T47D (cell line): Measurements from ENCODE around the gene CKS1B.

Experiments
- DNase-seq, 2 experiments: peaks; one replicate each; pipeline versions ENCODE4 v3.0.0 to v3.0.0-alpha.2; 2011 to 2012; ENCODE audit warnings: low read depth in 1 of 2, low spot score in 1 of 2
- JUND ChIP-seq: IDR thresholded peaks from 2 replicates; pipeline ENCODE4 v1.6.1; 2012; ENCODE audit warnings: low read depth
- in situ Hi-C: cut with HindIII; loops from 2 replicates; pipeline ENCODE4 v1.10.0; 2016; ENCODE audit warnings: low sequenced_read_pairs, low pct_unique_long_range_greater_than_20kb

The CKS1B gene

DNA sequence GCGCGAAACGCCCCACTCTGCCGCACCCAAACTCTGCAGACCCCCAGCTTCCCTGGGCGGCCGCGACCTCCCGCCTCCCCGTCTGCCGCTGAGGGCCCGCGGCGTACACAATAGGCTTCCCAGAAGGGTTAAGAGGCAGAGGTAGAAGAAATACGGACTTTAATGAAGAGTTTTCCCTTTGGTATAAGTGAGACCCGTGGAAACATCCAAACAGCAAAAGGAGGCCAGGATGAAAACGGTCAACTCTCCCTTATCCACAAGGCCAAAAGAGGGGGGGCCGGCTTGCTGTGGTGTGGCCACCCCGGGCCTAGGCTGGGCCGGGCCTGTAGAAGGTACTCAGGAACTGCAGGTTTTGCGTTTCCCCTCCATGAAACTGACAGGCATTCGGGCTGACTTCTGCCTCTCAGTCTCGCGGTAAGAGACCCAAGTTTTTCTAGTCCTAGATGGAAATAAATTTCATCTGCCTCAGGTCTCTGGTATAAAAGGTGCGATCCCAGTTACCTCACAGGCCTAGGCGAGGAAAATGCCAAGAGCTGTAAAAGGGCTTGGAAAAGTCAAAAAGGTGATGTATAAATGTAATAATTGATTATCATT is 12.2 kb upstream of the CKS1B start:
- in situ Hi-C loops, result no loop called here
- peak in 1 of 2 experiments; percentile 48 for DNase-seq
- TF ChIP-seq JUND, result no peak

DNA sequence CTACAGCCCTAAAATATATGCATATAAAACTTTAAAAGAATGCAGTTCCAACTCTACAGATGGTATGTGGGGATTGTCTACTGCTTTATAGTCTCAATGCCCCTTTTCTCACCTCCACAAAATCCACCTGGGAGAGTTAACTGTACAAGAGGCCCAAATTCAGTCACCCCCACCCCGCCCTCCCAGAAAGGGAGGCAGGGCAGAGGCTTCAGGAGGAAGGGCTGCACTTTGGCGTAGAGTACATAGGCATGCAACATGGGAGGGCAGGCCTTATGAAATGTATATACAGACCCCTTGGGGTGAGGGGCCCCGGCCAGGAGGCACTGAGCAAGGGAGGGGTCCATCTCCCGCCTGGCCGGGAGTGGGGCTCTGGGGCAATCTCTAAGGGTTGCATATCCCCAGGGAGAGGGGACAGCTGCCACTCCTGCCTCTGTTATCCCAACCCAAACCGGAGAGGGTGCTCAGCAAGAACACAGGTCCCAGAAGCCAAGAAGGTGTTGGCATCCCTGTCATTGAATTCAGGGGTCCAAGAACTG is 11.6 kb upstream of the CKS1B start:
- DNase-seq, result no peak
- TF ChIP-seq JUND, result no peak

DNA sequence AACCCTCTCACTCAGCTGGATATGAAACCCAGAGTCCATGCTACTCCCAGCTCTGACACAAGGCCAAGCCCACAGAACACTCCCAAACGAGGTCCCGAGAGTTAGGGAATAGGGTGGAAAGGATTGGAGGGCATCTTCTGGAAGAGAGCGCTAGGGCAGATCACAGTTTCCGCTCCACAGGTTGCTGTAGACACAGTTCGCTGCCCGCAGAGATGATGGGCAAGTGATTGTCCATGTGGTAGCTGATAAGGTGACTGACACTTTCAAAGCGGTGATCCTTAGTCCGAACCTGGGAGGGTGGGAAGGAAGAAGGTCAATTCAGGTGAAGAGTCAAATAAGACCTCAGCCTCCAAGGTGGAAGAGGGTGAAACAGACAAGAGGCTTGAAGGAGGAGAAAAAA is 10.8 kb upstream of the CKS1B start:
- in situ Hi-C loops, result no loop called here
- TF ChIP-seq JUND, result no peak
- no peak for DNase-seq

More for the DNA sequence above, 11.6 kb upstream of the CKS1B start:
- in situ Hi-C loops, result no loop called here

DNA sequence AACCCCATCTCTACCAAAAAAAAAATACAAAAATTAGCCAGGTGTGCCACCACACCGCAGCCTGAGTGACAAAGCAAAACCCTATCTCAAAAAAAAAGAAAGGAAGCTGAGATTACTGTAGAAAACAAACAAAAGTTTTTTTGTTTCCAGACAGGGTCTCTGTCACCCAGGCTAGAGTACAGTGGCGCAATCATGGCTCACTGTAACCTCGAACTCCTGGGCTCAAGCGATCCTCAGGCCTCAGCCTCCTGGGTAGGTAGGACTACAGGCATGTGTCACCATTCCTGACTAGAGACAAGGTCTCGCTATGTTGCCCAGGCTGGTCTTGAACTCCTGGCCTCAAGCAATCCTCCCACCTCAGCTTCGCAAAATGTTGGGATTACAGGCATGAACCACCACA is 10.1 kb upstream of the CKS1B start:
- DNase-seq, result no peak
- in situ Hi-C loops, result no loop called here
- no peak for TF ChIP-seq JUND

DNA sequence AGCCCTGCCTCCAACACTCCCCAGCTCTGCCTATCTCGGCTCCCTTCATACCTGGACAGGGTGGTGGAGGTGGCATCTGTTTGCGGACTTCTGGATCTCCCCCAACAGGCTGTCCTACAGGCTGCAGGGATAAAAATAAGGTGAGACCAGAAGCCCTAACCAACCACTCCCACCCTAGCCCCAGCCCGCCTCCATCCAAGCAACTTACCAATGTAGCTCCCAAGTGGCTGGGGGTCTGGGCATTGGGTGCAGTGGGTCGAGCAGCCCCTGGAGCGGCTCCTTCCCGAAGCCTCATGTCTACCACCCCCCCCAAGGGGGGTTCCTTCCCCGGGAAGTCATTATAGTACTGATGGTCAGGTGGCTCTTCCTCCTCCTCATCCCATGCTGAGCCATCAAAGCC is 8.4 kb upstream of the CKS1B start:
- TF ChIP-seq JUND, result no peak
- DNase-seq, result no peak
- in situ Hi-C loops, result no loop called here

DNA sequence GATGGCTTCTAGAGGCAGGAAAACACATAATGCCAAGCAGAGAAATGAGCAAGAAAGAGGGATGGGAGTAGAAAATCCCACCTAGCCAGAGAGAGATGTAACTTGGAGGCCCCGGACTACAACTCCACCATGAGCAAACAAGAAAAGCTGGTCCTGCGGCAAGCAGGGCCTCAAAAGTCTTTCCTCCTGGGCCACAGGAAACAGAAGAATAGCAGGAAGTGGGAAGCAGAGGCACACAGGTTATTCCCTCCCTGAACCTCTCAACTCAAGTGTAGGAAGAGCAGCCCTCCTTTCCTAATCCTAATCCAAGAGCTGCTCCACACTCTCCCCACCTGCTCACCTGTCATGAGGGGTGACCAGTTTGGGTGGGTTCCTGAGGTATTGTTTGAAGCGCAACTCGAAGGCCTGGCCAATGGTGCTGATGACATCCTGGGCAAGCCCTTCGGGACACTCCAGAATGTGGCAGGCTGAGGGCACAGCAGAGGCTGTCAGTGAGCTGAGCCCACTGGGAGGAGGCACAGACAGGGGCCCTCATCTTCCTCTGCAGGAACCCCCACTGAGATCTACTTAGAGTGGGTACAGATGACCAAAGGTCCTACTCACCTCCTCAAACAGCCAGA is 7.0 kb upstream of the CKS1B start:
- in situ Hi-C loops, result no loop called here
- TF ChIP-seq JUND, result no peak
- peak in 1 of 2 experiments; percentile 60 for DNase-seq

DNA sequence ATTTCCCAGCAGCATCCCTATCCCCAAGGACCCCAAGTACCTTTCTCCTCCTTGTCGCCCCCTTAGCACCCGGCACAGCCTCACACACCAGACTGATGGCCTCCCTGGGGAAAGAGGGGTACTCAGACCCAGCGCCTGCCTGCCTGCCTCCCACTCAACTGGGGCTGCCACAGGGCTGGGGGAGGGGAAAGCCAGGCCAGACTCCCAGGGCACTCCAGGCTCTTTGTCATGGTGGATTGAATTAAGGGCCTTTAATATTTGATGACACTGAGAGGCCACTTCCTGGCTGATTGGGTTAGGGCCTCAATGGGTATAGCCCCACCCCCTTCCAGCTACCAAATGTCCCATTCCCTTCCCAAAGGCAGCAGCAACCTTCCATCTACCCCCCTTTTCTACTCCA is 5.8 kb upstream of the CKS1B start:
- in situ Hi-C loops, result no loop called here
- DNase-seq, result no peak

DNA sequence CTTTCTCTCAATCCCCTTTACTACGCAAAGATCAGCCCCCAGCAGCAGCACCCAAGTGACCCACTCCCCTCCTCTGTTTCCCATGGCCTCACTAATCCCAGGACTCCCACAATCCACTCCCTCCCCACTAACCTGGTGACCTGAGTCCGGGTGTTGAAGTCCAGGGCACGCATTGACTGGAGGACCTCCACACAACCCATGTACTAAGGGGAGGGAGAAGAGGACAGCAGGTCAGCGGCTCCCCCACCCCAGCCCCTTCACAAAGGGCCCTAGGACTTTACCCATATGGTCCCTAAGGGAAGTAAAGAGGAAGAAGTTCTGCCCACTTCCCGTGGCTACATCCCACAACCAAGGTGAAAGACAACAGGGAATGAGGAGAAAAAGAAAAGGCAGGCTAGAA is 5.2 kb upstream of the CKS1B start:
- TF ChIP-seq JUND, result no peak
- no peak for DNase-seq
- in situ Hi-C loops, result no loop called here

More for the DNA sequence above, 5.8 kb upstream of the CKS1B start:
- TF ChIP-seq JUND, result no peak

DNA sequence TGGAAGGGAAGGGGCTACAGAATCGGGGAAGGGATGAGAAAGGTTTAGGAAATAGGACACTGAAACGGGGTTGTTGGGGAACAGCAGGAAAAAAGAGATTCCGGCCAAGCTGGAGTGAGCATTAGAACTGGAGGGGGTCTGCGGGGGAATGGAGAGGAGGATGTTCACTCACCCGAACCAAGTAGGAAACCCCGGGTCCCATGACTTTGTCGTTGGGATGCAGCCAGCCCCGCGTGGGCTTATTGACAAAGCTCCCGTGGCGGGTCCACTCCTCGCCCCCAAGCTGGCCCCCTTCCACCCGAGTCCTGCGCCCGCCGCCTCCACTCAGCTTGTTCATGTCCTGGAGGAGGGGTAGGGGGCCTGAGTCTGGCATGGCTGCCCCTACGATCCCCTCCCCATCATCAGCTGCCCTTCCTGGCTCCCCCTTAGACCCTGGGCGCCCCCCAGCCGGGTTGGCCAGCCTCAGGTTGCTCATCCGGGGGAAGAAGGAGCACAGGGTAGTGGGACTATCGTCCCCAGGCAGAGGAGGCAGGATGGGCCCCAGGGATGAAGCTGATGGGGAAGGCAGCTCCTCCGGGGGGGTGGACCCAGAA is 4.5 kb upstream of the CKS1B start:
- in situ Hi-C loops, result no loop called here
- no peak for TF ChIP-seq JUND
- DNase-seq, result no peak

DNA sequence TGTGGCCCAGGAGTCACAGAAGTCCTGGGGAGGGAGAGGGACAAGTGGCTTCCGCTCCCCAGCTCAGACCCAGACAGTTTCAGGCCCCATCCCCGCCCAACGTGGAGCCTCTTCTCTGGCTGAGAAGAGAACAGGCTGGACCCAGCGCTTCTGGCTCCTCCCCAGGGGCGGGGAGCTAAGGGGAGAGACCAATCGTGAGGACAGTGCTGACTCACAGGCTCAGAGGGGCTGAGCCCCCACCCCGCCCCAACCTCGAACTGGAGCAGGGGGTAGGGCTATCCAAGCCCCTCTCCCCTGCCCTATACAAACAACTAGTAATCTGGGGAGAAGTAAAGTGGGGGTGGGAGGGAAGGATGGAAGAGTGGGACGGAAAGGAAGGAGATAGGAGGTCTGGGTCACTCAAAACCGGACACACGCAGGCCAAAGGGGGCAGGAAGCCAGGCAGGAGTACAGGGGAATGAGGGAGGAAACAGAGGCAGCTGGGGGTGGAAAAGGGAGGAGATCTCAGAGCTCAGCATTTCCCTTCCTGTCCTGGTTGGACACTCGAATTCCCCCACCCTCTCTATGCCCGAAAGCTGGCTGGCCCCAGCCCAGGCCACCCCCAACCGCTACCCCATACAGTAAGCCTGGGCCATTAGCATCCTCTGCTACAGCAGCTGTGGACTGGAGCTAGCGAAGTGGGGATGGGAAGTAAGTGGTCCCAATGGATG is 3.7 kb upstream of the CKS1B start, which contains the start of gene SHC1:
TSS of gene SHC1 (minus strand) at position 117 of the 710 bp plus-strand sequence. CDS start 221 bp downstream, outside the sequence.
- in situ Hi-C loops, result no loop called here
- TF ChIP-seq JUND, result no peak
- peak; percentile 93 to 94 for DNase-seq

DNA sequence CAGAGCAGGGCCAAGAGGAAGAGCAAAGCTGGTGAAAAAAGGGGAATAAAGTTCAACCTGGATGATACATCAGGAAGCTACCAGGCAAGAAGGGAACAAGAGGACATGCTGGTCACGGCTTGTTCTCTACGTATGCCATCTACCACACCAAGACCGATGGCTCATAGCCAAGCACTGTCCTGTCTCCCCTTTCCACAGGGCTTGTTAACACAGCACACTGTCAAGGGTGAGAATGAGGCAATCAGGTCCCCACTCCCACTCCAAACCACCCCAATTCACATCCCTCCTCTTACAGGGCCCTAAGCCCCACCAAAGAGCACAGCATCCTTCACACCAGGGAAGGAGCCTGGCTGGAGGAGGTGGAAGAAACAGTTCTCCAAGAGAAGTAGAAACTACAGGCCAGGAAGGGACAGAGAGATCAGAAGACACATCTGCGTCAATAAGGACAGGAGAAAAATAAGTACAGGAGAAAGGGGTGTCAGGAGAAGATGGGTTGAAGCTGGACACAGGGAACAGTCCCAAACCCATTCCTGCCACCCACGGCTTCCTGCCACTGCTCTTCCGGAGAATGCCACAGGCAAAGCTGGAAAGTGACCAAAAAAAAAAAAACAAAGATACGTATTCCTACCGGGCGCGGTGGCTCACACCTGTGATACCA is 3.0 kb upstream of the CKS1B start:
- no peak for TF ChIP-seq JUND
- peak in 1 of 2 experiments; percentile 57 for DNase-seq
- in situ Hi-C loops, result no loop called here

DNA sequence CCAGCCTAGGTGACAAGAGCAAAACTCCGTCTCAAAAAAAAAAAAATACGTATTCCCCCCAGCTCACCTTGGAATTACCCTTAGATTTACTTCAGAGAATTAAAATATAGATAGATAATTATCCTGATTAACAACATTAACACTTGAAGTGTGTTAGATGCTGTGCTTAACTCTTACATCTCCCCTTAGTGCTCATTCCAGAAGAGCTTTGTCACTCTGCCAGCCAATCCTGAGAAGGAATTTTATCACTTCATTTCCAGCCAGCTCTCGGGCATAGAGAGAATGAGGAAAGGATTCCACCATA is 2.3 kb upstream of the CKS1B start:
- no peak for TF ChIP-seq JUND
- DNase-seq, result no peak
- in situ Hi-C loops, result no loop called here
